HepG2 (cell line): ENCODE results near the gene PDILT. TPM values are rescaled to one million over a fixed set of nuclear protein-coding genes. Genes with fewer than 3 reads are reported as not detected.
A peak's percentile ranks its signal among the peaks of the same experiment; 100 is the strongest.

Experiments
- CEBPG ChIP-seq: IDR thresholded peaks from 2 replicates; pipeline ENCODE4 v1.6.1; 2016
- DNMT3B ChIP-seq: conservative IDR thresholded peaks from 2 replicates; pipeline ENCODE4 v1.6.1; 2016; ENCODE audit warnings: missing biosample characterization, control low read depth
- EZH2 ChIP-seq: conservative IDR thresholded peaks from 2 replicates; pipeline ENCODE4 v1.6.1; 2012; ENCODE audit warnings: mild to moderate bottlenecking, low read depth, low read length, moderate library complexity
- FOXC1 ChIP-seq: sonication (generic); formaldehyde crosslinking; IDR thresholded peaks from 2 replicates; pipeline ENCODE4 v1.8.0; 2022; ENCODE audit warnings: mild to moderate bottlenecking, missing genetic modification reagents, borderline replicate concordance
- HDAC6 ChIP-seq: fragments of 200-600 bp; sonication (generic); IDR thresholded peaks from 2 replicates; pipeline ENCODE4 v1.7.0; 2017; ENCODE audit warnings: mild to moderate bottlenecking, antibody characterized with exemption, low read length, low read depth
- IRX3 ChIP-seq: sonication (generic); formaldehyde crosslinking; IDR thresholded peaks from 2 replicates; pipeline ENCODE4 v1.8.1; 2023; ENCODE audit warnings: mild to moderate bottlenecking, low read depth, missing genetic modification reagents, borderline replicate concordance
- KLF12 ChIP-seq: sonication (generic); formaldehyde crosslinking; IDR thresholded peaks from 2 replicates; pipeline ENCODE4 v1.4.0; 2020; ENCODE audit warnings: missing genetic modification reagents, borderline replicate concordance
- POLR2AphosphoS2 ChIP-seq: IDR thresholded peaks from 2 replicates; pipeline ENCODE4 v1.6.1; 2011; ENCODE audit warnings: low read depth, low read length, improper control_type of control experiment
- RAD51 ChIP-seq: fragments of 450-650 bp; IDR thresholded peaks from 2 replicates; pipeline ENCODE4 v1.6.1; 2016; ENCODE audit warnings: borderline replicate concordance
- REXO4 ChIP-seq: sonication (generic); formaldehyde crosslinking; IDR thresholded peaks from 2 replicates; pipeline ENCODE4 v1.8.0; 2022; ENCODE audit warnings: missing genetic modification reagents, mild to moderate bottlenecking, borderline replicate concordance
- THYN1 ChIP-seq: sonication (generic); formaldehyde crosslinking; IDR thresholded peaks from 2 replicates; pipeline ENCODE4 v1.8.1; 2023; ENCODE audit warnings: low read depth, mild to moderate bottlenecking, moderate library complexity, missing genetic modification reagents, borderline replicate concordance
- ZBTB38 ChIP-seq: sonication (generic); formaldehyde crosslinking; IDR thresholded peaks from 2 replicates; pipeline ENCODE4 v1.5.1; 2020; ENCODE audit warnings: mild to moderate bottlenecking, missing genetic modification reagents
- ZNF24 ChIP-seq: fragments of 450-650 bp; IDR thresholded peaks from 2 replicates; pipeline ENCODE4 v1.6.1; 2017; ENCODE audit warnings: antibody characterized with exemption, mild to moderate bottlenecking
- ZNF543 ChIP-seq: sonication (generic); formaldehyde crosslinking; IDR thresholded peaks from 2 replicates; pipeline ENCODE4 v1.4.0; 2020; ENCODE audit warnings: mild to moderate bottlenecking, missing genetic modification reagents
- ZSCAN9 ChIP-seq: IDR thresholded peaks from 2 replicates; pipeline ENCODE4 v1.6.1; 2016; ENCODE audit warnings: borderline replicate concordance
- polyA plus RNA-seq, 8 experiments: library from polyadenylated mRNA; depleted of rRNA in 3 of 8; stranded (reverse) in 7 of 8; unstranded in 1 of 8; fragments of >200 nt; fragmentation: Illumina TruSeq in 4 of 8; extraction: Trizol in 4 of 8; gene quantifications; 2 replicates each; pipeline versions ENCODE4 v1.2.1 to v1.2.3, GENCODE V29; 2011 to 2016; ENCODE audit warnings: low read depth in 4 of 8, missing spikeins in 1 of 8, mixed read lengths in 1 of 8; ENCODE audit not compliant: insufficient read depth in 1 of 8
- total RNA-seq, 5 experiments: library from RNA; depleted of rRNA; stranded (reverse); fragments of >200 nt; fragmentation: Illumina TruSeq; extraction: Trizol; gene quantifications; 2 replicates each; pipeline ENCODE4 v1.2.3, GENCODE V29; 2016; ENCODE audit warnings: low read depth in 1 of 5
- TF ChIP-seq, protein P1 (sequence below), 2 experiments: sonication (generic) in 1 of 2; formaldehyde crosslinking in 1 of 2; IDR thresholded peaks; 2 replicates each; pipeline versions ENCODE4 v1.6.1 to v1.9.0; 2014 to 2022; ENCODE audit warnings: antibody characterized with exemption in 1 of 2, borderline replicate concordance in 1 of 2, inconsistent platforms in 1 of 2, low read depth in 1 of 2, missing genetic modification reagents in 1 of 2
- TF ChIP-seq, protein P2 (sequence below): IDR thresholded peaks from 2 replicates; pipeline ENCODE4 v1.6.1; 2016; ENCODE audit warnings: low read depth, missing genetic modification reagents, missing compliant biosample characterization

PDILT gene
- total and polyA plus RNA-seq, 2 of the 13 experiments (the other 11 are each of a cell fraction or from before 2014, with no cell fraction given): not detected

DNA sequence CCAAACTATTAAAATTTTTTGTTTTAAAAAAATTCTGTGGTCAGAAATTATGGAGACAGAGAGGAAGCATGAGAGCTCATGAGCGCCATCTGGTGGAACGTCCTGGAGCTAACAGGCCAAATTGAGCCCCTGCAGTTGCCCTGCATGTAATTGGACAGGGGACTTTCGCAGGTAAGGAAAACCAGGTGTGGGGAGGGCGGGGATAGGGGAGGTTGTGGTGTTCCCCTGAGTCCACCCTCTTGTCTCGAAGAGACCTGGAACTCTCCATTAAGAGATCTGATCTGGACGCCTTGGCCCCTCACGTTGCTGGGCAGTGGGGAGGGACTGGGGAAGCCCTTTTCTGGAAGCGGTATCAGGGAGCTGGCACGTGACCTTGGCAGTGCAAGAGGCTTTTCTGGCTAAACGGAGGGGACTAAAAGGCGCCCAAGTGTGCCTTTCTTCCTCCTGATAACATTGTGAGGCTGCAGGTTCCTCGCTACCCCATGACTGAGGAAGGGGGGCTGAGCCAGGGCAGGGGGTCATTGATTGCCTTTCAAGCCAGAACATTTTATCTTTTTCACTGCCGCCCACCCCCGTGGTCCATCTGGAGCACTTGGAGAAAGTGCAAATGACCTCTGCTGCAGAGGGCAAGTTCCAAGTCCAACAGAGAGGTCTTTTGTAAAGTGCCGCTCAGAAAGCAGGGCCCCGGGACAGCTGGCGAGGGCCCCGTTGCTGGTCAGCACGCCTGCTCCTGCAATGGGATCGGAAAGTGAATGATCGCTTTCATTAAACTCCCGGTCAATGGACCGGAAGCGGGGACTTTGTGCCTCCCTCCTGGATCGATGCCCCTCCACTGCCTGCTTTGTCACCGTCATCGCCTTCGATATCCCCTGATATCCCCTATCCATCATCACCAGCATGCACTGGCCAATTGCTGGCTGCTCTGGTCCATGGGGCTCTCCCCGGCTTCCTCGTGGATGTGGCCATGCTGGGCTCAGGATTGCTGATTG is 18.4 kb downstream of the PDILT start (continued):
- TF ChIP-seq, protein P1, sequence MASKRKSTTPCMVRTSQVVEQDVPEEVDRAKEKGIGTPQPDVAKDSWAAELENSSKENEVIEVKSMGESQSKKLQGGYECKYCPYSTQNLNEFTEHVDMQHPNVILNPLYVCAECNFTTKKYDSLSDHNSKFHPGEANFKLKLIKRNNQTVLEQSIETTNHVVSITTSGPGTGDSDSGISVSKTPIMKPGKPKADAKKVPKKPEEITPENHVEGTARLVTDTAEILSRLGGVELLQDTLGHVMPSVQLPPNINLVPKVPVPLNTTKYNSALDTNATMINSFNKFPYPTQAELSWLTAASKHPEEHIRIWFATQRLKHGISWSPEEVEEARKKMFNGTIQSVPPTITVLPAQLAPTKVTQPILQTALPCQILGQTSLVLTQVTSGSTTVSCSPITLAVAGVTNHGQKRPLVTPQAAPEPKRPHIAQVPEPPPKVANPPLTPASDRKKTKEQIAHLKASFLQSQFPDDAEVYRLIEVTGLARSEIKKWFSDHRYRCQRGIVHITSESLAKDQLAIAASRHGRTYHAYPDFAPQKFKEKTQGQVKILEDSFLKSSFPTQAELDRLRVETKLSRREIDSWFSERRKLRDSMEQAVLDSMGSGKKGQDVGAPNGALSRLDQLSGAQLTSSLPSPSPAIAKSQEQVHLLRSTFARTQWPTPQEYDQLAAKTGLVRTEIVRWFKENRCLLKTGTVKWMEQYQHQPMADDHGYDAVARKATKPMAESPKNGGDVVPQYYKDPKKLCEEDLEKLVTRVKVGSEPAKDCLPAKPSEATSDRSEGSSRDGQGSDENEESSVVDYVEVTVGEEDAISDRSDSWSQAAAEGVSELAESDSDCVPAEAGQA (IDR thresholded peaks at IDR 0.05; ENCODE audit: low read depth): no peak
- TF ChIP-seq, protein P1 (CRISPR knock-in tag; IDR thresholded peaks at IDR 0.05; ENCODE audit: borderline replicate concordance): no peak
- TF ChIP-seq KLF12 (CRISPR knock-in tag) (peak; percentile 72; the same call in 1 of the 2 replicates), FOXC1 (CRISPR knock-in tag) (peak; percentile 98), ZNF24 (no peak), THYN1 (CRISPR knock-in tag) (0 out of 2 replicates have a peak, but pooled peaks have one; percentile 59), ZBTB38 (CRISPR knock-in tag) (no peak; the same call in 1 of the 2 replicates), HDAC6 (no peak), POLR2AphosphoS2 (no peak), REXO4 (CRISPR knock-in tag) (no peak), ZNF543 (CRISPR knock-in tag) (0 out of 2 replicates have a peak, but pooled peaks have one; percentile 16), IRX3 (CRISPR knock-in tag) (no peak), CEBPG (CRISPR knock-in tag) (peak; percentile 4; the same call in 1 of the 2 replicates), EZH2 (no peak), RAD51 (no peak), DNMT3B (CRISPR knock-in tag) (no peak), ZSCAN9 (no peak)
- TF ChIP-seq, protein P2, sequence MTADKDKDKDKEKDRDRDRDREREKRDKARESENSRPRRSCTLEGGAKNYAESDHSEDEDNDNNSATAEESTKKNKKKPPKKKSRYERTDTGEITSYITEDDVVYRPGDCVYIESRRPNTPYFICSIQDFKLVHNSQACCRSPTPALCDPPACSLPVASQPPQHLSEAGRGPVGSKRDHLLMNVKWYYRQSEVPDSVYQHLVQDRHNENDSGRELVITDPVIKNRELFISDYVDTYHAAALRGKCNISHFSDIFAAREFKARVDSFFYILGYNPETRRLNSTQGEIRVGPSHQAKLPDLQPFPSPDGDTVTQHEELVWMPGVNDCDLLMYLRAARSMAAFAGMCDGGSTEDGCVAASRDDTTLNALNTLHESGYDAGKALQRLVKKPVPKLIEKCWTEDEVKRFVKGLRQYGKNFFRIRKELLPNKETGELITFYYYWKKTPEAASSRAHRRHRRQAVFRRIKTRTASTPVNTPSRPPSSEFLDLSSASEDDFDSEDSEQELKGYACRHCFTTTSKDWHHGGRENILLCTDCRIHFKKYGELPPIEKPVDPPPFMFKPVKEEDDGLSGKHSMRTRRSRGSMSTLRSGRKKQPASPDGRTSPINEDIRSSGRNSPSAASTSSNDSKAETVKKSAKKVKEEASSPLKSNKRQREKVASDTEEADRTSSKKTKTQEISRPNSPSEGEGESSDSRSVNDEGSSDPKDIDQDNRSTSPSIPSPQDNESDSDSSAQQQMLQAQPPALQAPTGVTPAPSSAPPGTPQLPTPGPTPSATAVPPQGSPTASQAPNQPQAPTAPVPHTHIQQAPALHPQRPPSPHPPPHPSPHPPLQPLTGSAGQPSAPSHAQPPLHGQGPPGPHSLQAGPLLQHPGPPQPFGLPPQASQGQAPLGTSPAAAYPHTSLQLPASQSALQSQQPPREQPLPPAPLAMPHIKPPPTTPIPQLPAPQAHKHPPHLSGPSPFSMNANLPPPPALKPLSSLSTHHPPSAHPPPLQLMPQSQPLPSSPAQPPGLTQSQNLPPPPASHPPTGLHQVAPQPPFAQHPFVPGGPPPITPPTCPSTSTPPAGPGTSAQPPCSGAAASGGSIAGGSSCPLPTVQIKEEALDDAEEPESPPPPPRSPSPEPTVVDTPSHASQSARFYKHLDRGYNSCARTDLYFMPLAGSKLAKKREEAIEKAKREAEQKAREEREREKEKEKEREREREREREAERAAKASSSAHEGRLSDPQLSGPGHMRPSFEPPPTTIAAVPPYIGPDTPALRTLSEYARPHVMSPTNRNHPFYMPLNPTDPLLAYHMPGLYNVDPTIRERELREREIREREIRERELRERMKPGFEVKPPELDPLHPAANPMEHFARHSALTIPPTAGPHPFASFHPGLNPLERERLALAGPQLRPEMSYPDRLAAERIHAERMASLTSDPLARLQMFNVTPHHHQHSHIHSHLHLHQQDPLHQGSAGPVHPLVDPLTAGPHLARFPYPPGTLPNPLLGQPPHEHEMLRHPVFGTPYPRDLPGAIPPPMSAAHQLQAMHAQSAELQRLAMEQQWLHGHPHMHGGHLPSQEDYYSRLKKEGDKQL (CRISPR knock-in tag): no peak
